Gastrocnemius medialis (tissue), 4 donors: Measurements from ENCODE around the gene PTPRE. TPM values are rescaled to one million over a fixed set of nuclear protein-coding genes. Genes with fewer than 3 reads are reported as not detected.

ENCODE experiments used
- ATAC-seq, 2 donors: fragments of 150-250 bp; one replicate each; pipeline ENCODE4 v1.9.1; 2016
- DNase-seq, 2 donors: peaks; one replicate each; pipeline ENCODE4 v3.0.0-alpha.2; 2019
- H3K27ac ChIP-seq, 4 donors: fragments of 200-600 bp; sonication (generic); 1 replicate in 1 of 4; 2 replicates in 3 of 4; pipeline ENCODE4 v1.5.1; 2016 to 2018; ENCODE audit warnings: mild to moderate bottlenecking in 2 of 4, moderate library complexity in 1 of 4
- H3K27me3 ChIP-seq, 3 donors: fragments of 200-600 bp; sonication (generic) in 2 of 3; 1 replicate in 1 of 3; 2 replicates in 2 of 3; pipeline versions ENCODE4 v1.5.1 to v1.6.0; 2016 to 2019; ENCODE audit warnings: mild to moderate bottlenecking in 1 of 3, moderate library complexity in 1 of 3
- H3K36me3 ChIP-seq, 2 donors: fragments of 200-600 bp; sonication (generic) in 1 of 2; one replicate each; pipeline ENCODE4 v1.5.1; 2017 to 2018
- H3K4me1 ChIP-seq, 2 donors: fragments of 200-600 bp; sonication (generic) in 1 of 2; one replicate each; pipeline ENCODE4 v1.5.1; 2016 to 2017; ENCODE audit warnings: mild to moderate bottlenecking in 2 of 2
- H3K4me3 ChIP-seq, 4 donors: fragments of 200-600 bp; sonication (generic) in 3 of 4; 1 replicate in 1 of 4; 2 replicates in 3 of 4; pipeline ENCODE4 v1.5.1; 2016 to 2019; ENCODE audit warnings: mild to moderate bottlenecking in 2 of 4
- H3K9me3 ChIP-seq, 3 donors: fragments of 200-600 bp; sonication (generic) in 2 of 3; 1 replicate in 1 of 3; 2 replicates in 2 of 3; pipeline ENCODE4 v1.5.1; 2016 to 2019
- POLR2A ChIP-seq, 2 donors: fragments of 450-650 bp; IDR thresholded peaks; one replicate each; pipeline ENCODE4 v1.6.1; 2017; ENCODE audit warnings: antibody characterized with exemption in 2 of 2, mild to moderate bottlenecking in 2 of 2, moderate library complexity in 2 of 2
- in situ Hi-C, 4 donors: fragments of 200-750 bp; cut with MboI; loops; one replicate each; pipeline versions ENCODE4 v1.15.0 to v1.8.0; 2017; ENCODE audit warnings: low sequenced_read_pairs in 4 of 4
- intact Hi-C: fragments of 100-400 bp; cut with DNase I; formaldehyde crosslinking; loops from one replicate; pipeline ENCODE4 v1.15.1; 2023; ENCODE audit warnings: low total_unique reads
- total RNA-seq, 4 donors: library from RNA; depleted of rRNA; stranded (reverse); fragments of >200 nt; gene quantifications; one replicate each; pipeline versions ENCODE4 v1.1.0 to v1.2.3, GENCODE V29; 2016
- TF ChIP-seq, protein P1 (sequence below), 5 experiments: fragments of 450-650 bp in 3 of 5; fragments of 200-600 bp in 2 of 5; sonication (generic) in 2 of 5; IDR thresholded peaks in 4 of 5; conservative IDR thresholded peaks in 1 of 5; 1 replicate in 4 of 5; 2 replicates in 1 of 5; pipeline ENCODE4 v1.5.1; 2016 to 2019; ENCODE audit warnings: antibody characterized with exemption in 5 of 5, mild to moderate bottlenecking in 3 of 5, moderate library complexity in 3 of 5

The PTPRE gene
- total RNA-seq, 4 donors from 2014 or later, result 0.97 to 2.2 (median 1.6) TPM

DNA sequence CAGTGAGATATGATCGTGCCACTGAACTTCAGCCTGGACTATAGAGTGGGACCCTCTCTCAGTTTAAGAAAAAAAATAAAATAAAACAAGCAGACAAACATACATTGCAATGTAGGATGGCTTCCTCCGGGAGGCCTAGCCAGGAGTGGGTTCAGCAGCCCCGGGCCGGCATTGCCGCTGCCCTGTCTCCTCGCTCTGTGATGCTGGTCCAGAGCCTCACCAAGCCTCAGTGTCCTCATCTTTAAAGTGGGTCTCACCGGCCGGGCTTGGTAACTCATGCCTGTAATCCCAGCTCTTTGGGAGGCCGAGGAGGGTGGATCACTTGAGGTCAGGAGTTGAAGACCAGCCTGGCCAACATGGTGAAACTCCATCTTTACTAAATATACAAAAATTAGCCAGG is 71.6 kb downstream of the PTPRE start:
- intact Hi-C loops (no loop called here), in situ Hi-C loops (no loop called here)
- peak overlapping the region; percentile 30 to 65 (median 43) for H3K27ac ChIP-seq
- ATAC-seq (no peak), DNase-seq (no peak)
- no peaks in the 10 kb centered on the region for H3K9me3 ChIP-seq
- TF ChIP-seq POLR2A (IDR thresholded peaks at IDR 0.05), result no peak
- TF ChIP-seq, protein P1, sequence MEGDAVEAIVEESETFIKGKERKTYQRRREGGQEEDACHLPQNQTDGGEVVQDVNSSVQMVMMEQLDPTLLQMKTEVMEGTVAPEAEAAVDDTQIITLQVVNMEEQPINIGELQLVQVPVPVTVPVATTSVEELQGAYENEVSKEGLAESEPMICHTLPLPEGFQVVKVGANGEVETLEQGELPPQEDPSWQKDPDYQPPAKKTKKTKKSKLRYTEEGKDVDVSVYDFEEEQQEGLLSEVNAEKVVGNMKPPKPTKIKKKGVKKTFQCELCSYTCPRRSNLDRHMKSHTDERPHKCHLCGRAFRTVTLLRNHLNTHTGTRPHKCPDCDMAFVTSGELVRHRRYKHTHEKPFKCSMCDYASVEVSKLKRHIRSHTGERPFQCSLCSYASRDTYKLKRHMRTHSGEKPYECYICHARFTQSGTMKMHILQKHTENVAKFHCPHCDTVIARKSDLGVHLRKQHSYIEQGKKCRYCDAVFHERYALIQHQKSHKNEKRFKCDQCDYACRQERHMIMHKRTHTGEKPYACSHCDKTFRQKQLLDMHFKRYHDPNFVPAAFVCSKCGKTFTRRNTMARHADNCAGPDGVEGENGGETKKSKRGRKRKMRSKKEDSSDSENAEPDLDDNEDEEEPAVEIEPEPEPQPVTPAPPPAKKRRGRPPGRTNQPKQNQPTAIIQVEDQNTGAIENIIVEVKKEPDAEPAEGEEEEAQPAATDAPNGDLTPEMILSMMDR (IDR thresholded peaks at IDR 0.05 in 4 of 5, conservative IDR thresholded peaks at IDR 0.05 in 1 of 5), result no peak
- H3K4me1 ChIP-seq, result peaks cover 13 to 19% of the 10 kb centered on the region in 2 donors
- H3K36me3 ChIP-seq, result no peaks in the 10 kb centered on the region
- H3K4me3 ChIP-seq, result no peak overlapping the region
- peaks cover 0 to 7% (median 0%) of the 10 kb centered on the region in 3 donors for H3K27me3 ChIP-seq

DNA sequence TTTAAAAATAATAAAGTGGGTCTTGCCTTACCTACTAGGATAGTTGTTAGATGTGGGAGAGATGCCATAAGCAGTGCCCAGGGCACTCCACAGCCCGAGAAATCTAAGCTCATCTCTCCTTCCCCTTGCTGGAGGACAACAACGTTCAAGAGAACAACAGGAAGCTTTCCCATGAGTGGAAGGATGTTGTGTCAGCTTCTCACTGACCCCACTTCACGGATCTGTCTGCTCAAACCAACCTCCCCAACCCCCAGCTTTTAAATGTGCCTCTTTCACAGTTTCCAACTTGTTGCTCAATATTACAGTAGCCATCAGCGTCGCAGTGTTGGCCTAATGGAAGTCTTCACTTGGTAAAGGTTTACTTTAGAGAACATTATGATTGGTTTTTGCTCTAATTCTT is 72.1 kb downstream of the PTPRE start:
- Histone ChIP-seq H3K4me1 (peaks cover 13 to 19% of the 10 kb centered on the region in 2 donors), H3K4me3 (no peak overlapping the region), H3K27ac (peak overlapping the region in 2 of 4 donors; percentile 31 to 65), H3K9me3 (no peaks in the 10 kb centered on the region), H3K36me3 (no peaks in the 10 kb centered on the region), H3K27me3 (peaks cover 0 to 7% (median 0%) of the 10 kb centered on the region in 3 donors)
- TF ChIP-seq, protein P1 (IDR thresholded peaks at IDR 0.05 in 4 of 5, conservative IDR thresholded peaks at IDR 0.05 in 1 of 5), result no peak
- TF ChIP-seq POLR2A (IDR thresholded peaks at IDR 0.05), result no peak
- DNase-seq (no peak), ATAC-seq (no peak)
- in situ Hi-C loops (no loop called here), intact Hi-C loops (no loop called here)

DNA sequence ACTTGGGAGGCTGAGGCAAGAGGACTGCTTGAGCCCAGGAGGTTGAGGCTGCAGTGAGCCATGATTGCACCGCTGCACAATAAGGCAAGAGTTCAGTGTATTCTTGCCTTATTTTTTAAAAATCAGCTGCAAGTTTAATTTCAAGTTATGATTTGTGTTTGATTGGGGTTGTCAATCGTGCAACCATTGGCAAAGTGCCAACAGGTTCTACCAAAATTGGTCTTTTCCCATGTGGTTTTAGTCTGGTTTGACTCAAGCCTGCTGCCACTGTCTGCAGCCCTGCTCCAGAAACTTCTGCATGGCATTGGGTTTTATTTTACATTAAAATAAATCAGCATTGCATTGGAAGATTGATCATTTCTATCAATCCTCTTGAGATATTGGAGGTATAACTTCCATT is 72.7 kb downstream of the PTPRE start:
- TF ChIP-seq, protein P1 (IDR thresholded peaks at IDR 0.05 in 4 of 5, conservative IDR thresholded peaks at IDR 0.05 in 1 of 5), result no peak
- TF ChIP-seq POLR2A (IDR thresholded peaks at IDR 0.05), result no peak
- intact Hi-C loops, result no loop called here

DNA sequence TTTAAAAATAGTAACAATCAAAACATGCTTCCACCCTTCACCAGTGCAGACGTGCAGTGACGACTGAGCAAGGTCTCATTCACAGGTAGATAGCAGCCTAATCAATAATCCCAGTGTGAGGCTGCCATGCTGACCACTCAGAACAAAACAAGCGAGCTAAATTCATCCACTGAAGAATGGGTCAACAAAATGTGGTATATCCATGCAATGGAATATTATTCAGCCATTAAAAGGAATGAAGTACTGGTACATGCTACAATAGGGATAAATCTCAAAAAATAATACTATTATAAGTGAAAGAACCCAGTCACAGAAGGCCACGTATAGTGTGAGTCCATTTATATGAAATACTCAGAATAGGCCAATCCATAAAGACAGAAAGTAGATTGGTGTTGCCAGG is 74.0 kb downstream of the PTPRE start:
- intact Hi-C loops, result no loop called here
- H3K27ac ChIP-seq, result no peak overlapping the region
- TF ChIP-seq, protein P1 (IDR thresholded peaks at IDR 0.05 in 4 of 5, conservative IDR thresholded peaks at IDR 0.05 in 1 of 5), result no peak
- TF ChIP-seq POLR2A (IDR thresholded peaks at IDR 0.05), result no peak
- no peak for ATAC-seq
- in situ Hi-C loops, result no loop called here
- no peak overlapping the region for H3K4me3 ChIP-seq
- H3K36me3 ChIP-seq, result no peaks in the 10 kb centered on the region
- no peaks in the 10 kb centered on the region for H3K9me3 ChIP-seq
- H3K27me3 ChIP-seq, result no peaks in the 10 kb centered on the region
- DNase-seq, result no peak
- peaks cover 13 to 19% of the 10 kb centered on the region in 2 donors for H3K4me1 ChIP-seq

More for the DNA sequence above, 72.7 kb downstream of the PTPRE start:
- no peak for DNase-seq
- no peak for ATAC-seq
- Histone ChIP-seq H3K9me3 (no peaks in the 10 kb centered on the region), H3K4me3 (no peak overlapping the region), H3K36me3 (no peaks in the 10 kb centered on the region), H3K4me1 (peaks cover 13 to 19% of the 10 kb centered on the region in 2 donors), H3K27ac (no peak overlapping the region), H3K27me3 (peaks cover 0 to 5% (median 0%) of the 10 kb centered on the region in 3 donors)
- in situ Hi-C loops, result no loop called here

DNA sequence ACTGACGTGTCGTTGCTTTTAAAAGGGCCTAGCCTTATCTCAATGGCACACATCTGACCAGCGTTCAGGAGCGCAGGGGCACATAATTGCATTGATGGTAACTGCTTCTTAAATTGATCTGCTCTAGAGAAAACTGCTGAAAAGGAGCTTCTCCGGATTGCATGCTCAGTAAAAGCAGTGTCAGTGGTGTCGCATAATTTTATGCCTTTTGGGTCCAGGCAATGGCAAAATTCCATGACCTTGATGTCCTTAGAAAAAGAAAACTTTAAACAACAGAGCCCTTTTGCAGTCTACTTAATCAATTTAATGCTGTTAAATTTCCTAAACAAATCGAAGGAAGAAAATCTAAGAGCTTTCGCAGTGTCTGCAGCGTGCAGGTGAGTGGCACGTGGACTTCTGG is 75.7 kb downstream of the PTPRE start:
- no peaks in the 10 kb centered on the region for H3K9me3 ChIP-seq
- H3K27ac ChIP-seq, result no peak overlapping the region
- no peak for DNase-seq
- no peak for TF ChIP-seq POLR2A (IDR thresholded peaks at IDR 0.05)
- TF ChIP-seq, protein P1 (IDR thresholded peaks at IDR 0.05 in 4 of 5, conservative IDR thresholded peaks at IDR 0.05 in 1 of 5), result no peak
- H3K4me3 ChIP-seq, result no peak overlapping the region
- in situ Hi-C loops, result no loop called here
- no peaks in the 10 kb centered on the region for H3K27me3 ChIP-seq
- peaks cover 5 to 12% of the 10 kb centered on the region in 2 donors for H3K4me1 ChIP-seq
- no peak for ATAC-seq
- intact Hi-C loops, result no loop called here
- no peaks in the 10 kb centered on the region for H3K36me3 ChIP-seq
